CD4-positive, alpha-beta T cell (primary cell): ENCODE results near the gene BRI3BP. TPM values are rescaled to one million over a fixed set of nuclear protein-coding genes. Genes with fewer than 3 reads are reported as not detected.
A peak's percentile ranks its signal among the peaks of the same experiment; 100 is the strongest.
"Not testable (repeated sequence)": the region's sequence is repeated elsewhere in the genome, so short reads cannot be mapped to it uniquely, and the experiment has no call there.

Source experiments
- ATAC-seq: fragments of 200-7000 bp; cut with Tn5 transposase; one replicate; pipeline ENCODE4 v1.10.0; 2022; ENCODE audit warnings: mild to moderate bottlenecking; ENCODE audit not compliant: poor library complexity
- CTCF ChIA-PET: fragments of 350-600 bp; sonication (Branson Sonifier 250); formaldehyde crosslinking; loops from one replicate; lab custom pipeline; 2021; ENCODE audit warnings: antibody characterized with exemption, inconsistent platforms; lab: Charles Lee
- POLR2A ChIA-PET: fragments of 350-600 bp; sonication (Branson Sonifier 250); formaldehyde crosslinking; loops from one replicate; lab custom pipeline; 2021; ENCODE audit warnings: antibody characterized with exemption, inconsistent platforms; lab: Charles Lee
- DNase-seq, 14 experiments: peaks; one replicate each; pipeline ENCODE4 v3.0.0-alpha.2; 2013 to 2020; ENCODE audit warnings: mixed read lengths in 2 of 14
- H3K27ac ChIP-seq, 2 donors: one replicate each; pipeline versions ENCODE4 v1.5.1 to v1.7.0; 2013; ENCODE audit warnings: low read length in 2 of 2, low read depth in 1 of 2, mild to moderate bottlenecking in 1 of 2
- H3K27me3 ChIP-seq, 2 experiments: 1 replicate in 1 of 2; 2 replicates in 1 of 2; pipeline versions ENCODE4 v1.6.1 to v1.7.0; 2013; ENCODE audit warnings: low read length in 2 of 2, control low read depth in 1 of 2, mild to moderate bottlenecking in 1 of 2, moderate library complexity in 1 of 2; ENCODE audit not compliant: insufficient read depth in 2 of 2, control insufficient read depth in 1 of 2
- H3K36me3 ChIP-seq: one replicate; pipeline ENCODE4 v1.6.1; 2013; ENCODE audit warnings: low read length, control low read depth; ENCODE audit not compliant: insufficient read depth
- H3K4me1 ChIP-seq: one replicate; pipeline ENCODE4 v1.6.1; 2013; ENCODE audit warnings: low read length, control low read depth; ENCODE audit not compliant: insufficient read depth
- H3K4me3 ChIP-seq: one replicate; pipeline ENCODE4 v1.5.1; 2013; ENCODE audit warnings: mild to moderate bottlenecking, low read length, moderate library complexity
- H3K9me3 ChIP-seq, 2 experiments: 1 replicate in 1 of 2; 2 replicates in 1 of 2; pipeline versions ENCODE4 v1.6.1 to v1.7.0; 2013; ENCODE audit warnings: low read length in 2 of 2, mild to moderate bottlenecking in 2 of 2, control low read depth in 1 of 2, moderate library complexity in 1 of 2; ENCODE audit not compliant: control insufficient read depth in 1 of 2, insufficient read depth in 1 of 2
- H3K27ac Mint-ChIP-seq: one replicate; pipeline ENCODE4 v1.8.0; 2020; ENCODE audit warnings: mixed read lengths
- H3K27me3 Mint-ChIP-seq: one replicate; pipeline ENCODE4 v1.8.0; 2021; ENCODE audit warnings: mixed read lengths
- H3K36me3 Mint-ChIP-seq: one replicate; pipeline ENCODE4 v1.8.0; 2021; ENCODE audit warnings: low read depth, mixed read lengths
- H3K4me1 Mint-ChIP-seq: one replicate; pipeline ENCODE4 v1.8.0; 2021; ENCODE audit warnings: low read depth, mixed read lengths
- H3K4me3 Mint-ChIP-seq: one replicate; pipeline ENCODE4 v1.8.0; 2020; ENCODE audit warnings: mild to moderate bottlenecking, mixed read lengths
- H3K9me3 Mint-ChIP-seq: one replicate; pipeline ENCODE4 v1.8.0; 2020; ENCODE audit warnings: mixed read lengths
- intact Hi-C, 2 experiments: fragments of 100-400 bp; cut with DNase I in 1 of 2; cut with micrococcal nuclease in 1 of 2; formaldehyde crosslinking; loops; one replicate each; pipeline versions ENCODE4 v1.15.1 to v1.9.0; 2023 to 2025; cut with DNase I, micrococcal nuclease
- total RNA-seq, 174 experiments: library from RNA in 2 of 174; stranded (reverse) in 2 of 174; gene quantifications; one replicate each; pipeline ENCODE4 v1.2.3 and lab custom pipeline; 2021 to 2026
- TF ChIP-seq, protein P1 (sequence below): fragments of 200-600 bp; IDR thresholded peaks from one replicate; pipeline ENCODE4 v1.8.0; 2022; ENCODE audit warnings: antibody characterized with exemption, mild to moderate bottlenecking

The BRI3BP gene
- total RNA-seq, 2 experiments from 2014 or later: 1.6 TPM

DNA sequence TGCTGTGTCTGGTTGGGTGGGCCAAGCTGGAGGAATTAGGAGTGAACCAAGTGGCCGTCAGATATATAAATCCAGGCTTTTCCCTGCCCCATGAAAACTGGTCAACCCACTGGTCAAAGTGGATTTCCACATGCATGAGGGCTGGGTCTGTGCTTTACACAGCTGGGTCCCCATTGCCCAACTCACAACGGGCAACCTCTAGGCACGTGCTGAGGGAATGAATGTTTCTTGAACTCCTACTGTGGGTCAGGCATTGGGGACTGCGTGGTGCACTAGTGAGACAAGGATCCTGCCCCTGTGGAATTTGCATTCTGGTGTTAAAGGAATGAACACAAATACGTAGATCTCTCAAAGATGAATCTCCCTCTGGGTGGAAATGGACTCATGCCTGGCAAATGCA, 64.3 kb downstream of the BRI3BP start:
- no peaks in the 10 kb centered on the region for H3K9me3 Mint-ChIP-seq
- no peak overlapping the region for H3K4me3 Mint-ChIP-seq
- H3K36me3 Mint-ChIP-seq: no peaks in the 10 kb centered on the region
- Histone ChIP-seq H3K27me3 (peaks cover 4 to 6% of the 10 kb centered on the region in 2 experiments), H3K27ac (no peak overlapping the region), H3K4me3 (no peak overlapping the region), H3K9me3 (peaks cover 0 to 4% of the 10 kb centered on the region in 2 experiments), H3K36me3 (no peaks in the 10 kb centered on the region), H3K4me1 (no peaks in the 10 kb centered on the region)
- H3K27me3 Mint-ChIP-seq: peaks cover 16% of the 10 kb centered on the region
- CTCF ChIA-PET: no interaction called here
- TF ChIP-seq, protein P1, sequence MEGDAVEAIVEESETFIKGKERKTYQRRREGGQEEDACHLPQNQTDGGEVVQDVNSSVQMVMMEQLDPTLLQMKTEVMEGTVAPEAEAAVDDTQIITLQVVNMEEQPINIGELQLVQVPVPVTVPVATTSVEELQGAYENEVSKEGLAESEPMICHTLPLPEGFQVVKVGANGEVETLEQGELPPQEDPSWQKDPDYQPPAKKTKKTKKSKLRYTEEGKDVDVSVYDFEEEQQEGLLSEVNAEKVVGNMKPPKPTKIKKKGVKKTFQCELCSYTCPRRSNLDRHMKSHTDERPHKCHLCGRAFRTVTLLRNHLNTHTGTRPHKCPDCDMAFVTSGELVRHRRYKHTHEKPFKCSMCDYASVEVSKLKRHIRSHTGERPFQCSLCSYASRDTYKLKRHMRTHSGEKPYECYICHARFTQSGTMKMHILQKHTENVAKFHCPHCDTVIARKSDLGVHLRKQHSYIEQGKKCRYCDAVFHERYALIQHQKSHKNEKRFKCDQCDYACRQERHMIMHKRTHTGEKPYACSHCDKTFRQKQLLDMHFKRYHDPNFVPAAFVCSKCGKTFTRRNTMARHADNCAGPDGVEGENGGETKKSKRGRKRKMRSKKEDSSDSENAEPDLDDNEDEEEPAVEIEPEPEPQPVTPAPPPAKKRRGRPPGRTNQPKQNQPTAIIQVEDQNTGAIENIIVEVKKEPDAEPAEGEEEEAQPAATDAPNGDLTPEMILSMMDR: no peak
- intact Hi-C loops: no loop called here
- no peak overlapping the region for H3K27ac Mint-ChIP-seq
- POLR2A ChIA-PET: no interaction called here
- ATAC-seq: no peak
- DNase-seq: no peak
- H3K4me1 Mint-ChIP-seq: no peaks in the 10 kb centered on the region

- Histone ChIP-seq H3K27ac (no peak overlapping the region), H3K36me3 (no peaks in the 10 kb centered on the region), H3K4me3 (no peak overlapping the region), H3K27me3 (peaks cover 1 to 6% of the 10 kb centered on the region in 2 experiments), H3K9me3 (peaks cover 0 to 4% of the 10 kb centered on the region in 2 experiments), H3K4me1 (peaks cover 13% of the 10 kb centered on the region)
- POLR2A ChIA-PET: no interaction called here
- CTCF ChIA-PET: no interaction called here
- Mint-ChIP-seq H3K4me3 (no peak overlapping the region), H3K9me3 (no peaks in the 10 kb centered on the region), H3K27ac (no peak overlapping the region), H3K27me3 (peaks cover 16% of the 10 kb centered on the region), H3K4me1 (peaks cover 12% of the 10 kb centered on the region), H3K36me3 (no peaks in the 10 kb centered on the region)
- TF ChIP-seq, protein P1: no peak
- DNase-seq (no peak), ATAC-seq (no peak)
- intact Hi-C loops: loop anchor here in 1 of 2 experiments (10.0 kb wide), 1 partner anchor 196 kb away; the partner anchor contains the start of gene SCARB1
Observed at GRCh38 chr12:125061229-125061628, 67.8 kb downstream of the BRI3BP start.

- CTCF ChIA-PET, DNase-seq, H3K4me3 ChIP-seq, H3K9me3 Mint-ChIP-seq, H3K27ac ChIP-seq, ATAC-seq, H3K9me3 ChIP-seq, H3K27me3 Mint-ChIP-seq, H3K27ac Mint-ChIP-seq, H3K27me3 ChIP-seq, H3K36me3 ChIP-seq, H3K36me3 Mint-ChIP-seq: not testable (repeated sequence)
- Mint-ChIP-seq H3K4me3 (peak overlapping the region; percentile 54), H3K4me1 (peaks cover 20% of the 10 kb centered on the region)
- H3K4me1 ChIP-seq: peaks cover 18% of the 10 kb centered on the region
- POLR2A ChIA-PET: interaction anchor here (0.7 kb wide), 1 partner anchor 13 kb away, joined by 4 read pairs; no protein-coding TSS in a partner anchor
- intact Hi-C loops: loop anchor here in 1 of 2 experiments (10.0 kb wide), 1 partner anchor 199 kb away; the partner anchor contains the start of gene SCARB1
Observed at GRCh38 chr12:125063522-125063921, 70.1 kb downstream of the BRI3BP start.
